ENCODE measurements around the gene FAXDC2. TPM values are rescaled to one million over a fixed set of nuclear protein-coding genes. Genes with fewer than 3 reads are reported as not detected.

Gene FAXDC2
- total and polyA plus RNA-seq, 2 of the 13 experiments (the other 11 are each of a cell fraction or from before 2014, with no cell fraction given) = 4.7 to 58.8 TPM

GRCh38 chr5:154858297-154858971 lies 8.0 kb upstream of the FAXDC2 start, which contains the start of gene CNOT8 (continued):
- TF ChIP-seq GZF1 (CRISPR knock-in tag; IDR thresholded peaks at IDR 0.05) (no peak), NR3C1 (CRISPR knock-in tag; IDR thresholded peaks at IDR 0.05) (no peak), ATF6 (CRISPR knock-in tag; conservative IDR thresholded peaks at IDR 0.05) (no peak), ZBTB21 (CRISPR knock-in tag; IDR thresholded peaks at IDR 0.05) (no peak; the same call in 1 of the 2 replicates), ZBTB44 (CRISPR knock-in tag; IDR thresholded peaks at IDR 0.05) (no peak), ATF2 (CRISPR knock-in tag; IDR thresholded peaks at IDR 0.05) (no peak; the same call in none of the 2 replicates), ZBTB7B (CRISPR knock-in tag; IDR thresholded peaks at IDR 0.05) (no peak), ZNF567 (CRISPR knock-in tag; IDR thresholded peaks at IDR 0.05; ENCODE audit: borderline replicate concordance) (no peak), TGIF2 (CRISPR knock-in tag; IDR thresholded peaks at IDR 0.05) (peak; percentile 74; the same call in 1 of the 2 replicates), ZNF713 (CRISPR knock-in tag; IDR thresholded peaks at IDR 0.05) (no peak), HNF4G (IDR thresholded peaks at IDR 0.05; ENCODE audit: borderline replicate concordance, low read depth, low read length) (no peak; the same call in 1 of the 2 replicates), HNF4G (CRISPR knock-in tag; IDR thresholded peaks at IDR 0.05; ENCODE audit: borderline replicate concordance, low read depth) (no peak), MNT (IDR thresholded peaks at IDR 0.05) (peak; percentile 49), SIX1 (CRISPR knock-in tag; IDR thresholded peaks at IDR 0.05; ENCODE audit: borderline replicate concordance) (no peak; the same call in 1 of the 2 replicates), KLF9 (CRISPR knock-in tag; IDR thresholded peaks at IDR 0.05; ENCODE audit: low read depth) (no peak), DRAP1 (CRISPR knock-in tag; IDR thresholded peaks at IDR 0.05) (peak; percentile 77; the same call in 1 of the 2 replicates), ZNF3 (CRISPR knock-in tag; IDR thresholded peaks at IDR 0.05) (no peak), ZNF44 (CRISPR knock-in tag; IDR thresholded peaks at IDR 0.05) (no peak), ZNF788 (CRISPR knock-in tag; IDR thresholded peaks at IDR 0.05; ENCODE audit: borderline replicate concordance) (peak; percentile 67; the same call in 1 of the 2 replicates), ZNF619 (CRISPR knock-in tag; IDR thresholded peaks at IDR 0.05) (0 out of 2 replicates have a peak, but pooled peaks have one; percentile 38), DZIP1 (CRISPR knock-in tag; IDR thresholded peaks at IDR 0.05) (0 out of 2 replicates have a peak, but pooled peaks have one; percentile 56)

Measured in HepG2 (cell line).